ENCODE measurements around the gene NOXRED1.

Gene NOXRED1

DNA sequence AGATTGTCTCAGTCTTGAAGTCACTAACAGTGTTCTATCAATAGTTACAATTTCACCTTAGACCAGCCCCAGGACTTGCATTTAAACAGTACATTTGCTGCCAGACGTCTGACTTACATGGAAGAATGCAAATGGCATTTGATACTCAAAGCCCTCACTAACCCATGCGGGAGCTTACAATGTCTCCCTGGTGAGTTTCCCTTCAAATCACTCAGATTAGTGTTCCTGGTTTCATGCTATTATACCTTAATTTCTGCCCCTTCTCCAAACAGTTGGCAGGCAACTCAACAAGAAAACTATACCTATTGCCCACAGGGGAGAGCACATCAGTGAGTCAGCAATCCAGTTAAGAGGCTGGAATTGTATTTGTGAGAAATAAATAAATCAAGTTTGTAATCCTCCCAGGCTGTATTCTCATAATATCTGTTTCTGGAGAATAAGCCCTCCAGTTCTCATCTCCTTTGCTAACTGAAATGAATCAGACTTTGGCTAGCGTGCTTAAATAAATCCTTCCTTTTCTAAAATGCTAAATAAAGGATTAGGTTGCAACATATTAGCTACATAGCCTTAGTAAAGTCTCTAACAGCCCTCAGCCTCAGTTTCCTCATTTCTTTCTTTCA, 78.8 kb downstream of the NOXRED1 start:
- no peak for DNase-seq (ENCODE audit: low read depth, low spot score)

Measured in ELF-1 (cell line).